Purkinje cell (primary cell): Measurements from ENCODE around the gene UCP2. TPM values are rescaled to one million over a fixed set of nuclear protein-coding genes. Genes with fewer than 3 reads are reported as not detected.

ENCODE experiments used
- polyA plus RNA-seq: library from polyadenylated mRNA; unstranded; fragments of >200 nt; fragmentation: Nextera tagmentation; gene quantifications from 2 replicates; pipeline ENCODE4 v1.2.1, GENCODE V29; 2014

Gene UCP2
- not detected in 2 replicates for polyA plus RNA-seq

DNA sequence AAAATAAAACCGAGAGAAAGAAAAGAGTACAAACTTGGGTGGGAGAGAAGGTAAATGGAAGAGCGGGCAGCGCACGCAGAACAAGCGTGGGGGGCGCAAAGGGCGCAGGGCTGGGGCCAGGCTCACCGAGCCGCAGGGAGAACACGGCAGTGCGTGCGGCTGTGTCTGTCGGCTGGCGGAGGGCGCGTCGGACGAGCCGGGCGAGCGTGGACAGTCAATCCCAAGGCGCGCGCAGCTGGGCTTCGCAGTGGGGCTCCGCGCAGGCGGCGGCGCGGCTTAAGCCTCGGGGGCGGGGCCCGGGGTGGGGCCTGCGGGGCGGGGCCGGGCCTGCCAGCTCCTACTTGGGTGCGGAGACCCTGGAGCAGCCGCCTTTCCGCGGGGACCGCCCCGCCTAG is at the start of gene UCP2:
TSS of gene UCP2 (minus strand) at position 249 of the 395 bp plus-strand sequence. CDS start 4,465 bp downstream, outside the sequence.

DNA sequence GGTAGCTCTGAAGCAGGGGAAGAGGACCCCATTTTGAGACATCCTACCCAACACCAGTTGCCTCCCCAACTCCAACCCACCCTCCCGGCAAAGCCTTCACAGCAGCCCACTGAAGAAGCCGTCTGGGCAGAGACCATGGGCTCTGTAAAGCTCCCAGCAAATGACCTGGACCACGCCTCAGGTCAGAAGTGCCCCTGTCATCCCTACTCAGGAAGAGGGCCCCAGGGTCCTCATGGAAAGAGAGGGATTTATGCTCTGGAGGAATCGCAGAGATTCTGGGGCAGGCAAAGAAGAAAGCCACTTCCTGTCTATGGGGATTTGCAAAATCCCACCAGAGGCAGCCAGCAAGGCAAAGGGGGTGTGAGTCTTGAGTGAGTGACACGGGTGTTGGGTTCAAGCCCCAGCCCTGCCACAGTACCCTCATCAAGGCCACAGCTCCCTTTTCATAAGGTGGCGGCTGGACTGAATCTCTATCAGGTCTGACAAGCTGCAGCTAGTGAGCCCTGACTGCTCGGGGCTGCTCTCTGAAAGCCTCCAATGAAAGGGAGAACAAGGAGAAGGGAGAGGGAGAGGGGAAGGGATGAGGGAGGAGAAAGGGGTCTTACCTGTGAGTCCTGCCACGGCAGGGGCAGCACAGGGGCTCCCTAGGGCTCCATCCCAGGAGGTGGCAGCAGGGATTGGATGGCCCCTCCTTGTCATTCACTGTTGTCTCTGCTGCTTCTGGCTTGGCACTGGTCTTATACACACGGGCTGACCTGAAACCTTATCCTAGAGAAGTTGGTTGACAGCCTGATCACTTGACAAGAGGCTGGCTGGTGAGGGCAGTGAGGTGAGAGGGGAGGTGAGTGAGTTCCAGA is 26.0 kb upstream of the UCP2 start, which contains the start of gene UCP3:
TSS of gene UCP3 (minus strand) at position 713 of the 857 bp plus-strand sequence. CDS start 2,043 bp downstream, outside the sequence.

DNA sequence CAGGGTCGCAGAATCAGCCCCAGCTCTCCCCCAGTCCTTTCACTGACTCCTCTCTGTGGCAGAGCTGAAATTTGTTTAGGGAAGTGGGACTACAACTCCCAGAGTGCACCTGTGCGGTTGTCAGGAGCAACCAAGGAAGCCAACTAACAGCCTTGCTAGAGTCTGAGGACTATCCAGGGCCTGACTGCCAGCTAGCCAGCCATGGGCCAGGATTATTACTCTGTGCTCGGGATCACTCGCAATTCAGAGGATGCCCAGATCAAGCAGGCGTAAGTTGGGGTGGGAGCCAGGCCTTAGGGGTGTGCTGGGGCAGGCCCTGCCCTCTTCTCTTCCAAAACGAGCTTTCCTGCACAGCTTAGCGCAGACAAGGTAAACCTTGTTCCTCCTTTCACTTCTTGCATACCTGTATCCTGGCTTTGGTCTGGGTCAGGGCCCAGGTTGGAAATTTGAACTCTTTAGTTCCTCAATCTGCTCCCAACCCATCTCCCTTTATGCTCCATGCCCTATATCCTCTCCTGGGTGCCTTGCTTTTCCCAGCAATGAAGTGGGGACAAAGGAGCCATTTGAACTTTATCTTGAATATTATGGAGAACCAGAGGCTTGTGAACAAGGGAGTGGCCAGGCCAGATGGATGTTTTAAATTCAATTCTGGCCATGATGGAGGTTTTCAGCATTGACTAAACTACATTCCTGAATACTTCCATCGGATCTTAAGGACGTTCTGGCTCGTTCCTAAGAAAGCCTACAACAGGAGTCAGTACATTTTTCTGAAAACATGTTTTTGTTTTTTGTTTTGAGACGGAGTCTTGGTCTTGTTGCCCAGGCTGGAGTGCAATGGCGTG is 31.6 kb downstream of the UCP2 start, which contains the start of gene DNAJB13:
TSS of gene DNAJB13 (plus strand) at position 158 of the 842 bp plus-strand sequence. CDS start at position 202, 44 bp downstream.

Other genes starting within 250 kb of the UCP2 start
- gene RAB6A, start 221.8 kb downstream of the UCP2 start, polyA plus RNA-seq = 143 and 177 TPM in 2 replicates
- gene MRPL48, start 195.0 kb downstream of the UCP2 start, polyA plus RNA-seq = 129 and 141 TPM in 2 replicates
- 49.9 and 65.3 TPM in 2 replicates for gene COA4, start 106.0 kb downstream of the UCP2 start, polyA plus RNA-seq
- gene PAAF1, start 105.8 kb downstream of the UCP2 start, polyA plus RNA-seq = 43.5 and 45.9 TPM in 2 replicates
- gene DNAJB13, start 31.8 kb downstream of the UCP2 start, polyA plus RNA-seq = not detected in 2 replicates
- gene UCP3, start 26.2 kb upstream of the UCP2 start, polyA plus RNA-seq = 0.58 TPM in 1 of 2 replicates, not detected in the other
- gene C2CD3, start 188.2 kb upstream of the UCP2 start, polyA plus RNA-seq = 5.3 and 6.6 TPM in 2 replicates
- 34.9 and 37.9 TPM in 2 replicates for gene PPME1, start 188.4 kb upstream of the UCP2 start, polyA plus RNA-seq